ENCODE measurements around the gene MFSD1.

GRCh38 chr3:158770741-158771350, 31.0 kb upstream of the MFSD1 start:
- TF ChIP-seq, protein P1, sequence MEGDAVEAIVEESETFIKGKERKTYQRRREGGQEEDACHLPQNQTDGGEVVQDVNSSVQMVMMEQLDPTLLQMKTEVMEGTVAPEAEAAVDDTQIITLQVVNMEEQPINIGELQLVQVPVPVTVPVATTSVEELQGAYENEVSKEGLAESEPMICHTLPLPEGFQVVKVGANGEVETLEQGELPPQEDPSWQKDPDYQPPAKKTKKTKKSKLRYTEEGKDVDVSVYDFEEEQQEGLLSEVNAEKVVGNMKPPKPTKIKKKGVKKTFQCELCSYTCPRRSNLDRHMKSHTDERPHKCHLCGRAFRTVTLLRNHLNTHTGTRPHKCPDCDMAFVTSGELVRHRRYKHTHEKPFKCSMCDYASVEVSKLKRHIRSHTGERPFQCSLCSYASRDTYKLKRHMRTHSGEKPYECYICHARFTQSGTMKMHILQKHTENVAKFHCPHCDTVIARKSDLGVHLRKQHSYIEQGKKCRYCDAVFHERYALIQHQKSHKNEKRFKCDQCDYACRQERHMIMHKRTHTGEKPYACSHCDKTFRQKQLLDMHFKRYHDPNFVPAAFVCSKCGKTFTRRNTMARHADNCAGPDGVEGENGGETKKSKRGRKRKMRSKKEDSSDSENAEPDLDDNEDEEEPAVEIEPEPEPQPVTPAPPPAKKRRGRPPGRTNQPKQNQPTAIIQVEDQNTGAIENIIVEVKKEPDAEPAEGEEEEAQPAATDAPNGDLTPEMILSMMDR (IDR thresholded peaks at IDR 0.05; ENCODE audit: low read depth, low read length), result no peak
- TF ChIP-seq EZH2phosphoT487 (IDR thresholded peaks at IDR 0.05; ENCODE audit: low read depth), result no peak
